T-cell (primary cell): Measurements from ENCODE around the gene FAM184B. TPM values are rescaled to one million over a fixed set of nuclear protein-coding genes. Genes with fewer than 3 reads are reported as not detected.

Source experiments
- ATAC-seq, 4 experiments: fragments of 200-7000 bp in 3 of 4; fragments of 150-1000 bp in 1 of 4; cut with Tn5 transposase; replicated peaks in 1 of 4; 1 replicate in 3 of 4; 2 replicates in 1 of 4; pipeline ENCODE4 v1.10.0; 2021; ENCODE audit warnings: moderate library complexity in 3 of 4, mild to moderate bottlenecking in 2 of 4, moderate number of reproducible peaks in 1 of 4
- CTCF ChIA-PET, 2 donors: fragments of 300-600 bp; sonication (Branson Sonifier 250); formaldehyde crosslinking; loops; one replicate each; lab custom pipeline; 2022; ENCODE audit warnings: antibody characterized with exemption in 2 of 2; lab: Charles Lee
- POLR2A ChIA-PET, 2 donors: fragments of 300-600 bp; sonication (Branson Sonifier 250); formaldehyde crosslinking; loops; one replicate each; lab custom pipeline; 2022; ENCODE audit warnings: antibody characterized with exemption in 2 of 2; lab: Charles Lee
- DNase-seq, 35 experiments: peaks; one replicate each; pipeline versions ENCODE4 v3.0.0 to v3.0.0-alpha.2; 2013 to 2023
- H3K27ac ChIP-seq: one replicate; pipeline ENCODE4 v1.5.1; 2013; ENCODE audit warnings: low read length
- H3K27me3 ChIP-seq, 2 experiments: replicated peaks in 1 of 2; 1 replicate in 1 of 2; 2 replicates in 1 of 2; pipeline versions ENCODE4 v1.6.1 to v1.7.0; 2013; ENCODE audit warnings: low read length in 1 of 2, mixed read lengths in 1 of 2; ENCODE audit not compliant: control insufficient read depth in 2 of 2, insufficient read depth in 2 of 2; ENCODE audit errors: extremely low read depth in 1 of 2
- H3K36me3 ChIP-seq, 2 donors: 1 replicate in 1 of 2; 2 replicates in 1 of 2; pipeline versions ENCODE4 v1.6.1 to v1.7.0; 2013; ENCODE audit warnings: low read length in 1 of 2; ENCODE audit not compliant: control insufficient read depth in 2 of 2, insufficient read depth in 1 of 2; ENCODE audit errors: extremely low read depth in 1 of 2
- H3K4me1 ChIP-seq, 2 experiments: 1 replicate in 1 of 2; 2 replicates in 1 of 2; pipeline versions ENCODE4 v1.6.1 to v1.7.0; 2013; ENCODE audit warnings: low read length in 2 of 2, mixed read lengths in 1 of 2; ENCODE audit not compliant: insufficient read depth in 2 of 2, control insufficient read depth in 1 of 2; ENCODE audit errors: extremely low read depth in 1 of 2
- H3K4me3 ChIP-seq, 2 donors: 1 replicate in 1 of 2; 2 replicates in 1 of 2; pipeline versions ENCODE4 v1.5.1 to v1.7.0; 2013; ENCODE audit warnings: mild to moderate bottlenecking in 2 of 2, low read length in 1 of 2, moderate library complexity in 1 of 2; ENCODE audit not compliant: control insufficient read depth in 1 of 2; ENCODE audit errors: extremely low read depth in 1 of 2
- H3K9me3 ChIP-seq: 2 replicates; pipeline ENCODE4 v1.7.0; 2013
- H3K27ac Mint-ChIP-seq, 2 donors: one replicate each; pipeline ENCODE4 v1.8.0; 2020 to 2021; ENCODE audit warnings: mild to moderate bottlenecking in 2 of 2, mixed read lengths in 2 of 2
- H3K27me3 Mint-ChIP-seq, 2 donors: one replicate each; pipeline ENCODE4 v1.8.0; 2021 to 2022; ENCODE audit warnings: mixed read lengths in 2 of 2
- H3K36me3 Mint-ChIP-seq: one replicate; pipeline ENCODE4 v1.8.0; 2021; ENCODE audit warnings: mixed read lengths
- H3K4me1 Mint-ChIP-seq, 3 donors: one replicate each; pipeline ENCODE4 v1.8.0; 2020 to 2022; ENCODE audit warnings: mixed read lengths in 3 of 3, mild to moderate bottlenecking in 1 of 3
- H3K4me3 Mint-ChIP-seq, 3 donors: one replicate each; pipeline ENCODE4 v1.8.0; 2020 to 2022; ENCODE audit warnings: mild to moderate bottlenecking in 3 of 3, mixed read lengths in 3 of 3, moderate library complexity in 3 of 3
- H3K9me3 Mint-ChIP-seq, 3 donors: one replicate each; pipeline ENCODE4 v1.8.0; 2020 to 2022; ENCODE audit warnings: mixed read lengths in 3 of 3
- WGBS: methylation state at CpG from one replicate; pipeline ENCODE4 v1.1.5; 2013; ENCODE audit warnings: missing lambda C conversion rate; ENCODE audit not compliant: insufficient coverage; 5-methylcytosine and 5-hydroxymethylcytosine counted together
- total RNA-seq, 35 experiments: library from RNA in 6 of 35; stranded (reverse) in 6 of 35; fragments of 120-200 nt in 1 of 35; gene quantifications; one replicate each; pipeline versions ENCODE4 v1.2.1 to v1.2.4 and lab custom pipeline; 2013 to 2026

The FAM184B gene
- total RNA-seq, 5 donors from 2014 or later (not counting 1 experiment from before 2014, with no cell fraction given): 0.03 to 0.09 (median 0.06) TPM; not detected in 2

DNA sequence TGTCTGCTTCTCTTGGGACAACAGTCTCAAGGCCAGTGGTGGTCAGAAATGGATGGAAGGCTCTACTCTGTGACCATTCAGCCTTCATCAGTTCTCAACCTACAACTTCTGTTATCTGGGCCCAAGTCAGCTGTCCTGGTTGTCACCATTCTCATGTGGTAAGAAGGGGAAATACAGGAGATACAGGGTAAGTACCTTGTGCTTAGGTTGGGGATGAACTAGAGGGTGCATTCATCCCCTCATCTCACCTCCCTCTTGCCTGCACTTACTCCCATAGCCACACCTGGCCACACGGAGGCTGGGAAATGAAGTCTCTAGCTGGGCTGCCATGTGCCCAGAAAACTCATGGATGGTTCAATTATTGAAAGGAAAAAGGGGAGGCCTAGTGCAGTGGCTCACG lies 44.9 kb downstream of the FAM184B start:
- no peaks in the 10 kb centered on the region for H3K36me3 ChIP-seq
- H3K36me3 Mint-ChIP-seq: no peaks in the 10 kb centered on the region
- H3K4me1 Mint-ChIP-seq: no peaks in the 10 kb centered on the region
- H3K9me3 ChIP-seq: no peaks in the 10 kb centered on the region
- DNase-seq (no peak), ATAC-seq (no peak)
- no peak overlapping the region for H3K27ac ChIP-seq
- no peak overlapping the region for H3K4me3 ChIP-seq
- H3K4me3 Mint-ChIP-seq: no peak overlapping the region
- peaks cover 0 to 7% of the 10 kb centered on the region in 2 donors for H3K27me3 Mint-ChIP-seq
- H3K9me3 Mint-ChIP-seq: peaks cover 0 to 5% (median 0%) of the 10 kb centered on the region in 3 donors
- H3K27me3 ChIP-seq: peaks cover 0 to 13% of the 10 kb centered on the region in 2 experiments
- POLR2A ChIA-PET: no interaction called here
- no peaks in the 10 kb centered on the region for H3K4me1 ChIP-seq
- no CpG with 5 or more reads among the region's 2 CpGs for WGBS
- H3K27ac Mint-ChIP-seq: no peak overlapping the region
- CTCF ChIA-PET: no interaction called here

DNA sequence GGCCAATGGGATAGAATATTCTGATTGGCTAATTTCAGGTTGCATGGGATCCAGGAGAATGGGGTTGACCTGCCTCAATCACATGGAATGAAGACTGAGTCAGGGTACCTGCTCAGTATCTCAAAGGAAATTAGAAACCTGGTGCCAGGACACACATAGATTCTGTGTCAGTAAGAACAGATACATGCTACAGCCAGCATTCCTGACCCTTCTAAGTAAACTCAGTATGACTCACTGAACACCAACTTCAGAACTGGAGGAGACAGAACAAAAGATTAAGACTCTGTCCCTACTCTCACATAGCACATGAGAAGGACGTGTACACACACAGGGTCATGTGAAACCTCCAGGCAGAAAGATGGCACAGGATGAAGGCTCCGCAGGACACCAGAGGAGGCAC lies 54.5 kb downstream of the FAM184B start:
- H3K27ac ChIP-seq: no peak overlapping the region
- Mint-ChIP-seq H3K9me3 (peaks cover 0 to 5% (median 4%) of the 10 kb centered on the region in 3 donors), H3K36me3 (no peaks in the 10 kb centered on the region), H3K27ac (no peak overlapping the region), H3K27me3 (peaks cover 15 to 21% of the 10 kb centered on the region in 2 donors), H3K4me1 (no peaks in the 10 kb centered on the region), H3K4me3 (no peak overlapping the region)
- ATAC-seq: no peak
- H3K36me3 ChIP-seq: no peaks in the 10 kb centered on the region
- H3K9me3 ChIP-seq: no peaks in the 10 kb centered on the region
- no peak overlapping the region for H3K4me3 ChIP-seq
- H3K4me1 ChIP-seq: no peaks in the 10 kb centered on the region
- H3K27me3 ChIP-seq: peaks cover 0 to 9% of the 10 kb centered on the region in 2 experiments
- no CpG with 5 or more reads among the region's 2 CpGs for WGBS
- ChIA-PET CTCF (no interaction called here), POLR2A (no interaction called here)
- no peak for DNase-seq

DNA sequence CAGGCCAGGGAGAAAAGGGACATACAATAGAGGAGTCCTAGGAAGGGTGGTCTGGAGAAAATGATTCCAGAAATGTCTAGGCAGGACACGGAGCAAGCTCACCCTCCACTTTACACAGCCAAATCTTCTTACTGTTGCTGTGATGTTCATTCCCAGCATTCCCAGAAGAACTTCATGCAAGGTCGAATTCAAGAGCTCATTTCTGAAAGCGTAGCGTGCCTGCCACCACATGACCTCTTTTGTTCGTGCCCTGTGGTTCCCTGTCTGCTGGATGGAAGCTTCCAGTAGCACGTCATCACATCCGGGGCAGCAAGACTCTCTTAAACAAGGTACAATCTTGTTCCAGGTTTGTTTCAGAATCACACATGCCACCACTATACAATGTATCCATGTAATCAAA lies 57.8 kb downstream of the FAM184B start:
- 72% methylated on average over 6 of the region's 7 CpGs for WGBS
- H3K9me3 Mint-ChIP-seq: peaks cover 0 to 2% (median 0%) of the 10 kb centered on the region in 3 donors
- H3K4me1 Mint-ChIP-seq: no peaks in the 10 kb centered on the region
- Histone ChIP-seq H3K9me3 (no peaks in the 10 kb centered on the region), H3K36me3 (no peaks in the 10 kb centered on the region), H3K27ac (no peak overlapping the region), H3K4me1 (no peaks in the 10 kb centered on the region), H3K4me3 (no peak overlapping the region), H3K27me3 (peaks cover 0 to 9% of the 10 kb centered on the region in 2 experiments)
- H3K27me3 Mint-ChIP-seq: peaks cover 12 to 19% of the 10 kb centered on the region in 2 donors
- ATAC-seq: no peak
- ChIA-PET CTCF (no interaction called here), POLR2A (no interaction called here)
- no peak overlapping the region for H3K4me3 Mint-ChIP-seq
- no peak overlapping the region for H3K27ac Mint-ChIP-seq
- no peaks in the 10 kb centered on the region for H3K36me3 Mint-ChIP-seq
- no peak for DNase-seq

DNA sequence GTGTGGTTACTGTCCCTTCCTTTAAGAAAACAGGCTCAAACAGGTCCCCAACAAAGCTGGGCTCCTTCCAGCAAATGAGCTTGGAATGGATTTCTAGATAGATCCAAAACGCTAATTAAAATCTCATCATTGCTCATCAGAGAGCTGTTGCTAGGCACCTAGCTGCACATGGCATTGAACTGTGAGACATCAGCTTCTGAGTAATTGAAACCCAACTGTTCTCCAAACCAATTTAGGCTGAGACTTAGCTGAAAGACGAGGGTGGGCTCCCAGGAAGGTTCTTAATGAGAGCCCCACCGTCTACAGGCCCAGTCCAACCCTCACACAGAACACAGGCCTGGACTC lies 59.1 kb downstream of the FAM184B start:
- H3K4me3 Mint-ChIP-seq: no peak overlapping the region
- H3K36me3 Mint-ChIP-seq: no peaks in the 10 kb centered on the region
- Histone ChIP-seq H3K36me3 (no peaks in the 10 kb centered on the region), H3K4me1 (no peaks in the 10 kb centered on the region), H3K9me3 (no peaks in the 10 kb centered on the region), H3K27me3 (peaks cover 0 to 3% of the 10 kb centered on the region in 2 experiments), H3K27ac (no peak overlapping the region), H3K4me3 (no peak overlapping the region)
- 63% methylated on average over 1 of the region's 3 CpGs for WGBS
- no peaks in the 10 kb centered on the region for H3K4me1 Mint-ChIP-seq
- no peaks in the 10 kb centered on the region for H3K9me3 Mint-ChIP-seq
- H3K27ac Mint-ChIP-seq: no peak overlapping the region
- no peak for ATAC-seq
- ChIA-PET POLR2A (no interaction called here), CTCF (no interaction called here)
- H3K27me3 Mint-ChIP-seq: peaks cover 6 to 12% of the 10 kb centered on the region in 2 donors
- DNase-seq: no peak

GRCh38 chr4:17721496-17722355 lies 59.7 kb downstream of the FAM184B start:
- Mint-ChIP-seq H3K9me3 (no peaks in the 10 kb centered on the region), H3K27ac (no peak overlapping the region), H3K27me3 (peaks cover 4 to 6% of the 10 kb centered on the region in 2 donors), H3K4me3 (no peak overlapping the region), H3K36me3 (no peaks in the 10 kb centered on the region), H3K4me1 (no peaks in the 10 kb centered on the region)
- no peaks in the 10 kb centered on the region for H3K9me3 ChIP-seq
- H3K4me1 ChIP-seq: no peaks in the 10 kb centered on the region
- POLR2A ChIA-PET: no interaction called here
- H3K4me3 ChIP-seq: no peak overlapping the region
- WGBS: 80% methylated on average over 9 of the region's 16 CpGs
- H3K27me3 ChIP-seq: peaks cover 0 to 3% of the 10 kb centered on the region in 2 experiments
- H3K27ac ChIP-seq: no peak overlapping the region
- DNase-seq (no peak), ATAC-seq (no peak)
- no peaks in the 10 kb centered on the region for H3K36me3 ChIP-seq
- CTCF ChIA-PET: no interaction called here

DNA sequence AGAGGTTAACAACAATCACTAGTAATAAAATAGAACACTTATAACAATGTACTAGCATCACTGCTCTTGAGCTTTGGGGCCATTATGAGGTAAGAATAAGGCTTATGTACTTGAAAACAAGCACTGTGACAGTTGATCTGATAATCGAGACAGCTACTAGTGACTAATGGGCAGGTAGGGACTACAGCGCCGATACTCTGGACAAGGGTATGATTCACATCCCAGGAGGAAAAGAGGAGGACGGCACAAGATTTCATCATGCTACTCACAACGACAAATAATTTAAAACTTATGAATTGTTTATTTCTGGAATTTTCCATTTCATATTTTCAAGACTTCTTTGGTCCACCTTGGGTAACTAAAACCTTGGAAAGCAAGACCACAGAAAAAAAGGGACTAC lies 62.3 kb downstream of the FAM184B start:
- DNase-seq (no peak), ATAC-seq (no peak)
- no peak overlapping the region for H3K4me3 ChIP-seq
- ChIA-PET CTCF (no interaction called here), POLR2A (no interaction called here)
- WGBS: no CpG with 5 or more reads among the region's 5 CpGs
- Mint-ChIP-seq H3K4me1 (no peaks in the 10 kb centered on the region), H3K36me3 (no peaks in the 10 kb centered on the region), H3K4me3 (no peak overlapping the region), H3K9me3 (no peaks in the 10 kb centered on the region), H3K27ac (no peak overlapping the region), H3K27me3 (peaks cover 2 to 3% of the 10 kb centered on the region in 2 donors)
- no peaks in the 10 kb centered on the region for H3K27me3 ChIP-seq
- H3K4me1 ChIP-seq: no peaks in the 10 kb centered on the region
- no peaks in the 10 kb centered on the region for H3K9me3 ChIP-seq
- no peaks in the 10 kb centered on the region for H3K36me3 ChIP-seq
- no peak overlapping the region for H3K27ac ChIP-seq
